Myocyte (in vitro differentiated cells): ENCODE data around the gene ANKRD39. TPM values are rescaled to one million over a fixed set of nuclear protein-coding genes. Genes with fewer than 3 reads are reported as not detected.

Experiments
- microRNA counts: library from miRNA; unstranded; fragments of <30 nt; microRNA quantifications from one replicate; lab custom pipeline; 2016
- microRNA-seq: library from miRNA; unstranded; fragments of <30 nt; microRNA quantifications from one replicate; pipeline ENCODE4, GENCODE V29; 2016
- total RNA-seq: library from RNA; depleted of rRNA; stranded (reverse); fragments of >200 nt; gene quantifications from 2 replicates; pipeline ENCODE4 v1.2.3, GENCODE V29; 2014

ANKRD39 gene
- total RNA-seq, 1 donor from 2014 or later, result 10.5 TPM

MicroRNA genes within 50 kb of the gene (microRNA counts, 767-probe panel; counts per million panel counts)
- microRNA hsa-miR-3127-5p (lab: Ali Mortazavi, UCI), result not detected

Small RNAs within 50 kb of the gene (microRNA-seq; reads per million reads assigned to microRNA genes)
- gene MIR3127, result 0.48 reads per million

Other genes starting within 250 kb of the ANKRD39 start
- gene KANSL3, start 219.7 kb downstream of the ANKRD39 start, total RNA-seq, result 32.8 and 38.6 TPM in 2 replicates
- gene FER1L5, start 215.3 kb downstream of the ANKRD39 start, total RNA-seq, result not detected in 2 replicates
- 26.4 and 28.2 TPM in 2 replicates for gene LMAN2L, start 118.0 kb downstream of the ANKRD39 start, total RNA-seq
- gene CNNM4, start 97.1 kb downstream of the ANKRD39 start, total RNA-seq, result 7.5 and 15.6 TPM in 2 replicates
- 5.5 and 8.7 TPM in 2 replicates for gene CNNM3, start 41.7 kb downstream of the ANKRD39 start, total RNA-seq
- gene ANKRD23, start 14.0 kb downstream of the ANKRD39 start, total RNA-seq, result 3.4 and 4.3 TPM in 2 replicates
- 74.5 and 88.9 TPM in 2 replicates for gene SEMA4C, start 12.1 kb upstream of the ANKRD39 start, total RNA-seq
- 2.1 and 2.7 TPM in 2 replicates for gene FAM178B, start 128.6 kb upstream of the ANKRD39 start, total RNA-seq
- gene FAHD2B, start 236.9 kb upstream of the ANKRD39 start, total RNA-seq, result 0.47 and 1.3 TPM in 2 replicates